Measurements from ENCODE around the gene HIRIP3.
A peak's percentile ranks its signal among the peaks of the same experiment; 100 is the strongest.

The HIRIP3 gene

DNA sequence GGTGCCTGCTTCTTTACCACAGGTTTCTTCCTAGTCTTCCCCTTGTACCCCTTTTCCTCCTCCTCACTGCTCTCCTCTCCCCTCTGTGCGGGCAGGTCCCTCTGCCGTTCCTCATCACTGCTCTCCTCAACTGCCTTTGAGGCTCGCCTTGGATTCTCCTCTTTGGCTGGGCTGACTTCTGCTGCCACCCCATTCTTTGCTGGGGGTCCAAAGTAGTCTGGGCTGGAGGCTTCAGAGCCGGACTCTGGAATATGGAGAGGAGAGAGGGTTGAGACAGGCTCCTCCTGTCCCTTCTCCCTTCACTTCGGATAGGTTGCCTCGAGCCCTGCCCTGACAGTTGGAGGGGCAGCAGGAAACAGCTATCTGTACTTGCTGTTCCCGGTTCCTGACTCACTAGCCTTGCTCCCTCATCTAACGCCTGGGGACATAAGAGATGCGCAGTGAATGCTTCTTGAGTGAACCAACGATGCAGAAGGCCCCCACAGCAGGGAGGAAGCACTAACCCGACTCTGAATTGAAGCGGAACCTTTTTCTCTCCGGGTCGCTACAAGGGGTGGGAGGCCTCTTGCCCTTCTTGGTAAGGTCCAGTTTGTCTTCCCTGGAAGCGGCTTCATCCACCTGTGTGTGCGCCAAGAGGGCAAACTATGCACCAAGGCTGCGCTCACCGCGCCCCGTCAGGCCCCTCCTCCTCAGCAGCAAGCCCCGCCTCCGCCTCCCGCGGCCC, 655 bp downstream of the HIRIP3 start:
- peak overlapping the region; percentile 98 for H3K27ac ChIP-seq (ENCODE audit: low read length)

DNA sequence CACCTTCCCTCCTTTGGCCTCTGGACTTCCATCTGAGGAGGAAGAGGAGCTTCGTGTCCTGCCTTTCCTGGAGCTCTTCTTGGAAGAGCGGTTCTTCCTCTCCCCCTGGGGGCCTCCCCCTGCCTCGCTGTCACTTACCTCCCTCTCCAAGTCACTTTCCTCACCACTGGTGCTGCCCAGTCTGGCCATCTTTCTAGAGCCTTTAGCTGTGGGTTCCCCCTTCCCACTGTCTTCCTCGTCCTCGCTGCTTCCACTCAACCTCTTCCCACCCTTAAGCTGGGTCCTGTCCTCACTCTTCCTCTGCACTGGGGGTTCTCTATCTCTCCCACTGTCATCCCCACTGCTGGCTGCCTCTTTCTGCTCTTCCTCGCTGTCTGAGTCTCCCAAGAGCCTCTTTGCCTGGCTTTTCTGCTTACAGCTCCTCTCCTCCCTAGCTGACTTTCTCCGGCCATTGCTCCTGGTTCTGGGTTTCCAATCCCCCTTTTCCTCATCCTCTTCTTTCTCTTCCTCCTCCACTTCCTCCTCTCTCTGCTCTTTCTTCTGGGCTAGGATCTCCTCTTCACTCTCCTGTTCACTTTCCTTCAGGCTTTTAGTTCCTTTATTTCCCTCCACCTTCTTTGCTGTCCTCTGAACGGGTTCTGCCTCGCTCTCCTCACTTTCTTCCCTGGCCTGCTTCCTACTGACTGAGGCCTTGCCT, 1.4 kb downstream of the HIRIP3 start:
- H3K27me3 ChIP-seq (ENCODE audit: insufficient read depth, low read length, poor library complexity) = no peaks in the 10 kb centered on the region
- peak overlapping the region; percentile 91 for H3K4me2 ChIP-seq (ENCODE audit: insufficient read depth, low read length)
- ATAC-seq (ENCODE audit: insufficient read depth, low read depth) = no peak
- peaks cover 42% of the 10 kb centered on the region for H3K79me2 ChIP-seq (ENCODE audit: insufficient read depth, low read length)
- peaks cover under 1% of the 10 kb centered on the region; the same call in 1 of the 2 replicates for H4K20me1 ChIP-seq (ENCODE audit: insufficient read depth, low read length)
- peak overlapping the region; percentile 84 for H3K9ac ChIP-seq (ENCODE audit: low read depth, low read length)
- H3K36me3 ChIP-seq (ENCODE audit: insufficient read depth, low read length) = peaks cover 74% of the 10 kb centered on the region
- H3K4me1 ChIP-seq (ENCODE audit: insufficient read depth, low read length) = peaks cover 37% of the 10 kb centered on the region
- no peak for DNase-seq
- peak overlapping the region; percentile 98 for H3K27ac ChIP-seq (ENCODE audit: low read length)
- no peaks in the 10 kb centered on the region for H3K9me3 ChIP-seq (ENCODE audit: insufficient read depth, low read length, severe bottlenecking)
- H2AFZ ChIP-seq (ENCODE audit: low read depth, low read length) = no peak overlapping the region
- TF ChIP-seq, protein P1, sequence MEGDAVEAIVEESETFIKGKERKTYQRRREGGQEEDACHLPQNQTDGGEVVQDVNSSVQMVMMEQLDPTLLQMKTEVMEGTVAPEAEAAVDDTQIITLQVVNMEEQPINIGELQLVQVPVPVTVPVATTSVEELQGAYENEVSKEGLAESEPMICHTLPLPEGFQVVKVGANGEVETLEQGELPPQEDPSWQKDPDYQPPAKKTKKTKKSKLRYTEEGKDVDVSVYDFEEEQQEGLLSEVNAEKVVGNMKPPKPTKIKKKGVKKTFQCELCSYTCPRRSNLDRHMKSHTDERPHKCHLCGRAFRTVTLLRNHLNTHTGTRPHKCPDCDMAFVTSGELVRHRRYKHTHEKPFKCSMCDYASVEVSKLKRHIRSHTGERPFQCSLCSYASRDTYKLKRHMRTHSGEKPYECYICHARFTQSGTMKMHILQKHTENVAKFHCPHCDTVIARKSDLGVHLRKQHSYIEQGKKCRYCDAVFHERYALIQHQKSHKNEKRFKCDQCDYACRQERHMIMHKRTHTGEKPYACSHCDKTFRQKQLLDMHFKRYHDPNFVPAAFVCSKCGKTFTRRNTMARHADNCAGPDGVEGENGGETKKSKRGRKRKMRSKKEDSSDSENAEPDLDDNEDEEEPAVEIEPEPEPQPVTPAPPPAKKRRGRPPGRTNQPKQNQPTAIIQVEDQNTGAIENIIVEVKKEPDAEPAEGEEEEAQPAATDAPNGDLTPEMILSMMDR (IDR thresholded peaks at IDR 0.05; ENCODE audit: borderline replicate concordance, extremely low read depth, low read length, poor library complexity, severe bottlenecking) = no peak
- TF ChIP-seq EZH2 (IDR thresholded peaks at IDR 0.05; ENCODE audit: borderline replicate concordance, low read depth, low read length, severe bottlenecking) = no peak
- peak overlapping the region in 1 of 2 experiments; percentile 96; a peak in 3 of 4 replicates for H3K4me3 ChIP-seq (ENCODE audit: low read depth in 1 of 2, low read length in 2 of 2)

More for the DNA sequence above, 655 bp downstream of the HIRIP3 start:
- Histone ChIP-seq H3K27me3 (ENCODE audit: insufficient read depth, low read length, poor library complexity) (no peaks in the 10 kb centered on the region), H3K4me2 (ENCODE audit: insufficient read depth, low read length) (peak overlapping the region; percentile 91), H3K4me3 (ENCODE audit: low read depth in 1 of 2, low read length in 2 of 2) (peak overlapping the region; percentile 77 to 96; a peak in 3 of 4 replicates), H4K20me1 (ENCODE audit: insufficient read depth, low read length) (0 out of 2 replicates have a peak, but pooled peaks cover 3% of the 10 kb centered on the region), H2AFZ (ENCODE audit: low read depth, low read length) (peak overlapping the region; percentile 96), H3K9me3 (ENCODE audit: insufficient read depth, low read length, severe bottlenecking) (no peaks in the 10 kb centered on the region), H3K4me1 (ENCODE audit: insufficient read depth, low read length) (peaks cover 37% of the 10 kb centered on the region), H3K36me3 (ENCODE audit: insufficient read depth, low read length) (peaks cover 74% of the 10 kb centered on the region), H3K9ac (ENCODE audit: low read depth, low read length) (peak overlapping the region; percentile 84), H3K79me2 (ENCODE audit: insufficient read depth, low read length) (peaks cover 45% of the 10 kb centered on the region)
- no peak for TF ChIP-seq EZH2 (IDR thresholded peaks at IDR 0.05; ENCODE audit: borderline replicate concordance, low read depth, low read length, severe bottlenecking)
- TF ChIP-seq, protein P1 (IDR thresholded peaks at IDR 0.05; ENCODE audit: borderline replicate concordance, extremely low read depth, low read length, poor library complexity, severe bottlenecking) = no peak
- ATAC-seq (ENCODE audit: insufficient read depth, low read depth) = peak; percentile 62
- DNase-seq = peak; percentile 83

DNA sequence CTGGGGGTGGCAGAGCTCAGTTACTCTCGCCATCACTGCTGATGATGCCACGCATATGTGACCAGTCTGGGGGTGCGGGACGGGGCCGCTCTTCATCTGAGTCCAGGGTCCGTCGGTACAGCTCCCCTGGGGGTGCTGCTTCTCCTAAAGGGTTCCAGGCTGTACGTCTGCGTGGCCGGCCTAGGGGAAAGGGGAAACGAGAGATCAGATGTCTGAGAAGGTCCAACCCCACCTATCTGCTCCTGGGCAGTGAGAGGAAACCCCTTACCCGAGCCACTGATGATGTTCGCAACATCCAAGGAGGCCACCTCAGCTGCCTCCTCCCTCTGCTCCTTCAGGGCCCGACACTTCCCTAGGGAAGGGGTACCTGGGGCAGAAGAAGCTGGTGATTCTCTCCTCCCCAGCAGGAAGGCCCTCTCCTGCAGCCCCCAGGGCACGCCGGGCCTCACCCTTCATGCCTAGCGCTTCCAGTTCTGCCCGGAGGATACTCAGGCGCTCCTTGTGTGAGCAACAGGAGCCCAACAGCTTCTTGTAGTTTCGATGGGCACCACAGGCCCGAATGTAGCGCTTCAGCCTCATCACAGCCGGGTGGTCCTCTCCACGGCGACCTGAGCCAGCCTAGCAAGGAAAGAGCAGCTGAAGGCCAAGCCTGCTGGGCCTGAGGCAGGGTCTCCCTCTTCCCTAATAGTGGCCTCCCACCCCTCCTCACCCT, 2.1 kb downstream of the HIRIP3 start:
- peaks cover 6% of the 10 kb centered on the region for H4K20me1 ChIP-seq (ENCODE audit: insufficient read depth, low read length)
- H3K9me3 ChIP-seq (ENCODE audit: insufficient read depth, low read length, severe bottlenecking) = no peaks in the 10 kb centered on the region
- TF ChIP-seq, protein P1 (IDR thresholded peaks at IDR 0.05; ENCODE audit: borderline replicate concordance, extremely low read depth, low read length, poor library complexity, severe bottlenecking) = no peak
- H3K4me2 ChIP-seq (ENCODE audit: insufficient read depth, low read length) = peak overlapping the region; percentile 91; the same call in 1 of the 2 replicates
- H3K4me3 ChIP-seq (ENCODE audit: low read depth in 1 of 2, low read length in 2 of 2) = no peak overlapping the region
- H3K36me3 ChIP-seq (ENCODE audit: insufficient read depth, low read length) = peaks cover 79% of the 10 kb centered on the region
- H3K4me1 ChIP-seq (ENCODE audit: insufficient read depth, low read length) = peaks cover 37% of the 10 kb centered on the region
- H3K27me3 ChIP-seq (ENCODE audit: insufficient read depth, low read length, poor library complexity) = no peaks in the 10 kb centered on the region
- H3K9ac ChIP-seq (ENCODE audit: low read depth, low read length) = peak overlapping the region; percentile 84; the same call in 1 of the 2 replicates
- ATAC-seq (ENCODE audit: insufficient read depth, low read depth) (no peak), DNase-seq (no peak)
- H3K27ac ChIP-seq (ENCODE audit: low read length) = peak overlapping the region; percentile 98
- H3K79me2 ChIP-seq (ENCODE audit: insufficient read depth, low read length) = peaks cover 42% of the 10 kb centered on the region
- no peak overlapping the region for H2AFZ ChIP-seq (ENCODE audit: low read depth, low read length)

All from DND-41 (cell line).